PFSK-1 (cell line): ENCODE measurements around the gene BSDC1.

Source experiments
- POLR2AphosphoS5 ChIP-seq: IDR thresholded peaks from 2 replicates; pipeline ENCODE4 v1.6.1; 2012; ENCODE audit warnings: low read depth, mild to moderate bottlenecking, control low read depth, low read length, moderate library complexity
- REST ChIP-seq, 2 experiments: IDR thresholded peaks; 2 replicates each; pipeline versions ENCODE4 v1.6.1 to v1.8.0; 2011 to 2012; ENCODE audit warnings: low read depth in 2 of 2, low read length in 2 of 2, control low read depth in 1 of 2, inconsistent platforms in 1 of 2, mild to moderate bottlenecking in 1 of 2, moderate library complexity in 1 of 2; ENCODE audit not compliant: insufficient read depth in 1 of 2
- TAF1 ChIP-seq: IDR thresholded peaks from 2 replicates; pipeline ENCODE4 v1.6.1; 2012; ENCODE audit warnings: low read length, control low read depth, borderline replicate concordance; ENCODE audit not compliant: insufficient read depth

- TF ChIP-seq TAF1 (no peak), REST (IDR thresholded peaks at IDR 0.05; ENCODE audit: insufficient read depth in 1 of 2, low read depth in 2 of 2, low read length in 2 of 2) (no peak), POLR2AphosphoS5 (no peak)
These were observed 40.2 kb downstream of the BSDC1 start for GRCh38 chr1:32353886-32354570.
